Stimulated activated naive CD8-positive, alpha-beta T cell treated with anti-CD3 and anti-CD28 coated beads, Interleukin-15, Interleukin-2, amounts not matched to agents 100 ng/mL and 50 ng/mL, for 24 hours (primary cell): ENCODE measurements around the gene MLKL.

ENCODE experiments used
- H3K27ac Mint-ChIP-seq: one replicate; pipeline ENCODE4 v1.8.0; 2021; ENCODE audit warnings: mild to moderate bottlenecking, mixed read lengths
- H3K27me3 Mint-ChIP-seq: one replicate; pipeline ENCODE4 v1.8.0; 2021; ENCODE audit warnings: mixed read lengths
- H3K36me3 Mint-ChIP-seq: one replicate; pipeline ENCODE4 v1.8.0; 2021; ENCODE audit warnings: low read depth, mixed read lengths
- H3K4me1 Mint-ChIP-seq: one replicate; pipeline ENCODE4 v1.8.0; 2021; ENCODE audit warnings: low read depth, mixed read lengths
- H3K4me3 Mint-ChIP-seq: one replicate; pipeline ENCODE4 v1.8.0; 2021; ENCODE audit warnings: mild to moderate bottlenecking, mixed read lengths
- H3K9me3 Mint-ChIP-seq: one replicate; pipeline ENCODE4 v1.8.0; 2021; ENCODE audit warnings: mixed read lengths

Gene MLKL

GRCh38 chr16:74737521-74737920 lies 36.9 kb upstream of the MLKL start:
- H3K4me1 Mint-ChIP-seq: no peaks in the 10 kb centered on the region
- H3K36me3 Mint-ChIP-seq: no peaks in the 10 kb centered on the region
- no peak overlapping the region for H3K27ac Mint-ChIP-seq

GRCh38 chr16:74736531-74737157 lies 36.0 kb upstream of the MLKL start:
- Mint-ChIP-seq H3K27me3 (no peaks in the 10 kb centered on the region), H3K27ac (no peak overlapping the region), H3K9me3 (no peaks in the 10 kb centered on the region), H3K4me3 (no peak overlapping the region), H3K36me3 (no peaks in the 10 kb centered on the region), H3K4me1 (no peaks in the 10 kb centered on the region)

More at GRCh38 chr16:74737521-74737920, 36.9 kb upstream of the MLKL start:
- H3K4me3 Mint-ChIP-seq: no peak overlapping the region
- H3K9me3 Mint-ChIP-seq: no peaks in the 10 kb centered on the region
- H3K27me3 Mint-ChIP-seq: no peaks in the 10 kb centered on the region

- no peak overlapping the region for H3K27ac Mint-ChIP-seq
- H3K9me3 Mint-ChIP-seq: no peaks in the 10 kb centered on the region
- no peaks in the 10 kb centered on the region for H3K36me3 Mint-ChIP-seq
- H3K4me3 Mint-ChIP-seq: no peak overlapping the region
- H3K27me3 Mint-ChIP-seq: no peaks in the 10 kb centered on the region
- no peaks in the 10 kb centered on the region for H3K4me1 Mint-ChIP-seq
These were observed 34.9 kb upstream of the MLKL start for GRCh38 chr16:74735554-74735953.

- H3K9me3 Mint-ChIP-seq: no peaks in the 10 kb centered on the region
- no peaks in the 10 kb centered on the region for H3K36me3 Mint-ChIP-seq
- H3K27ac Mint-ChIP-seq: no peak overlapping the region
- peaks cover 3% of the 10 kb centered on the region for H3K4me1 Mint-ChIP-seq
- H3K27me3 Mint-ChIP-seq: no peaks in the 10 kb centered on the region
- H3K4me3 Mint-ChIP-seq: no peak overlapping the region
These were observed 34.4 kb upstream of the MLKL start for GRCh38 chr16:74735162-74735452.

DNA sequence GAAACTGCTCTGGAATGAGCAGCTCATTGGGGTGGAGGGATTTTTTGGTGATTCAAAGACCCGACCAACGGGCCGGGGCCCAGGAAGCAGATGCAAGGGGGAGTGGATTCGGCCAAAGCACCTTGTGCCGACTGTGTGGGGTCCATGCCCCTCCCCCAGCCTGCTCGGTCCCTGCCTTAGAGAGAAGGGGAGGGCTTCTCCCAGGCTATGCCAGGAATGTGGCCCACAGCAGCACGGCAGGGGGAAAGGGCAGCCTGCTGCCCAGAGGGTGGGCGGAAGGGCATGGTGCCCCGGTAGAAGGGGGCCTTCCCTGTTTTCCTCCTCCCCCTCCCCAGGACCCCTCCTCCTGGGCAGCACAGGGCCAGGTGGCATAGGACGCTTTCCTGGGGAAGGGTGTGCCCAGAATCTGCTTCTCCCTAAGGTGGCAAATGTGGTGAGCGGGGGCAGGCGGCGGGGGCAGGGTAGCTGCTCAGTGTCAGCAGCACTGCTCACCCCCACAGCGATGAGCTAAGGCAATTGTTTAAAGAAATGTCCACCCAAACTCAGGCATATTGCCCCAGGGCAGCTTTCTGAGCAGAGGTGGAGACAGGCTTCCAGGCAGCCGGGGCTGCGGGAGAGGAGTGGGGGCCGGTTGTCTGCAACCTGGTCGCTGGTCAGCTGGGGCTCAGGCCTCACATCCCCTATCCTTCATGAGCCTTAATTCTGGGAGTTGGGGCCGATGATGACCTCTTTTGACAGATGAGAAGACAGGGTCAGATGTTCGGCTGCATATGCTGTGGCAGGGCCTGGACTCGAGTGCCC lies 33.9 kb upstream of the MLKL start:
- H3K9me3 Mint-ChIP-seq: no peaks in the 10 kb centered on the region
- no peaks in the 10 kb centered on the region for H3K36me3 Mint-ChIP-seq
- H3K27ac Mint-ChIP-seq: no peak overlapping the region
- no peak overlapping the region for H3K4me3 Mint-ChIP-seq
- peaks cover 3% of the 10 kb centered on the region for H3K4me1 Mint-ChIP-seq
- H3K27me3 Mint-ChIP-seq: no peaks in the 10 kb centered on the region

GRCh38 chr16:74732707-74733350 lies 32.2 kb upstream of the MLKL start:
- Mint-ChIP-seq H3K36me3 (no peaks in the 10 kb centered on the region), H3K9me3 (no peaks in the 10 kb centered on the region), H3K4me3 (no peak overlapping the region), H3K4me1 (peaks cover 3% of the 10 kb centered on the region), H3K27ac (no peak overlapping the region), H3K27me3 (no peaks in the 10 kb centered on the region)

- H3K9me3 Mint-ChIP-seq: peaks cover 4% of the 10 kb centered on the region
- H3K4me1 Mint-ChIP-seq: peaks cover 3% of the 10 kb centered on the region
- no peaks in the 10 kb centered on the region for H3K27me3 Mint-ChIP-seq
- no peak overlapping the region for H3K27ac Mint-ChIP-seq
- H3K36me3 Mint-ChIP-seq: no peaks in the 10 kb centered on the region
- no peak overlapping the region for H3K4me3 Mint-ChIP-seq
These were observed 31.3 kb upstream of the MLKL start for GRCh38 chr16:74731853-74732477.

DNA sequence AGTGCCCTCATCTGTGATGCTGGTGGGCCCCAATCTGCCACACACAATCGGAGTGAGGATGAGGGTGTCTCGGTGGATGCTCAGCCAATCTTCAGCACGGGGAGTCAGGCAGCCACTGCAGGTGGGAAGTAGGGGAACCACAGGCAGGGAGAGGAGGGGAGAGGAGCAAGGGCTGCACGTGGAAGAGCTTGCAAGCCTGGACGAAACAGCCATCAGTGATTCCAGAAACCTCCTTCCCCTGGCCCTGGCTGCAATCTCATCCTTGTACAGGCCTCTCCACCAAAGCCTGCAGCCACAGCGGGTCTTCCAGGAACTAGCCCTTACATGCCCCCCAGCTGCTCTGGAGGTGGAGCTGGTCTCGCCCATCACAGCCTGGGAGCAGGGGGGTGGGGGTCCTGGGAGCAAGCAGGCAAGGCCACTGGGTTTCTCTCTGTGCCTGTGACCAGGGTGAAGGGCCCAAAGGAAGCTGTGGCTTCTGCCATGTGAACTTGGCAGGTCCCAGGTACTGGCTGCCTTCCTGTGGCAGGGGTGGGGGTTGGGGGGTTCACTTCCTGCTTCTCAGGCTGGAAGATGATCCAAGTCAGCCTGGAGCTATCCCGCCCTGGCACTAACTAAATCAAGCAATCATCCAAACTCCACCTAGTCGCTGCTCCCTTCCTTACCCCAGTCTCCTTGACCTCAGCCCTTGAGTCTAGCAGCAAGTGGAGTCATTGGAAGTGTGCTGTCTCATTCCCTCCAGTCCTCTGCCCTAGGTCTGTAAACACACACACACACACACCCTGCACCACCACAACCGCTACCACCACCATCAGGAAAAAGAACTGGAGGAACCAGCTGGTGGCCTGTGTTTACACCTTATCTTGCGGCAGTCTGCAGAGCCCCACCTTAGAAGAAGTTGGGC lies 29.4 kb upstream of the MLKL start:
- H3K4me3 Mint-ChIP-seq: no peak overlapping the region
- H3K9me3 Mint-ChIP-seq: peaks cover 6% of the 10 kb centered on the region
- peaks cover 3% of the 10 kb centered on the region for H3K4me1 Mint-ChIP-seq
- no peak overlapping the region for H3K27ac Mint-ChIP-seq
- H3K36me3 Mint-ChIP-seq: no peaks in the 10 kb centered on the region
- no peaks in the 10 kb centered on the region for H3K27me3 Mint-ChIP-seq

- Mint-ChIP-seq H3K36me3 (no peaks in the 10 kb centered on the region), H3K9me3 (peaks cover 6% of the 10 kb centered on the region), H3K4me1 (peaks cover 3% of the 10 kb centered on the region), H3K27ac (no peak overlapping the region), H3K27me3 (peaks cover 4% of the 10 kb centered on the region), H3K4me3 (no peak overlapping the region)
These were observed 27.2 kb upstream of the MLKL start for GRCh38 chr16:74727903-74728302.

- H3K4me3 Mint-ChIP-seq: no peak overlapping the region
- H3K27ac Mint-ChIP-seq: no peak overlapping the region
- H3K36me3 Mint-ChIP-seq: no peaks in the 10 kb centered on the region
- peaks cover 6% of the 10 kb centered on the region for H3K27me3 Mint-ChIP-seq
- peaks cover 3% of the 10 kb centered on the region for H3K4me1 Mint-ChIP-seq
- peaks cover 6% of the 10 kb centered on the region for H3K9me3 Mint-ChIP-seq
These were observed 26.1 kb upstream of the MLKL start for GRCh38 chr16:74726716-74727115.

- H3K4me3 Mint-ChIP-seq: no peak overlapping the region
- no peak overlapping the region for H3K27ac Mint-ChIP-seq
- peaks cover 3% of the 10 kb centered on the region for H3K4me1 Mint-ChIP-seq
- no peaks in the 10 kb centered on the region for H3K36me3 Mint-ChIP-seq
- H3K9me3 Mint-ChIP-seq: peaks cover 6% of the 10 kb centered on the region
- H3K27me3 Mint-ChIP-seq: peaks cover 6% of the 10 kb centered on the region
These were observed 25.2 kb upstream of the MLKL start for GRCh38 chr16:74725651-74726455.

- H3K4me3 Mint-ChIP-seq: no peak overlapping the region
- no peaks in the 10 kb centered on the region for H3K36me3 Mint-ChIP-seq
- H3K27me3 Mint-ChIP-seq: peaks cover 6% of the 10 kb centered on the region
- H3K27ac Mint-ChIP-seq: no peak overlapping the region
- H3K9me3 Mint-ChIP-seq: peaks cover 6% of the 10 kb centered on the region
- H3K4me1 Mint-ChIP-seq: no peaks in the 10 kb centered on the region
These were observed 24.3 kb upstream of the MLKL start for GRCh38 chr16:74724820-74725549.

GRCh38 chr16:74723256-74723655 lies 22.6 kb upstream of the MLKL start:
- peaks cover 6% of the 10 kb centered on the region for H3K9me3 Mint-ChIP-seq
- no peaks in the 10 kb centered on the region for H3K36me3 Mint-ChIP-seq
- peaks cover 6% of the 10 kb centered on the region for H3K27me3 Mint-ChIP-seq
- H3K4me1 Mint-ChIP-seq: no peaks in the 10 kb centered on the region
- no peak overlapping the region for H3K27ac Mint-ChIP-seq
- no peak overlapping the region for H3K4me3 Mint-ChIP-seq
